ENCODE results near the gene HLCS. TPM values are rescaled to one million over a fixed set of nuclear protein-coding genes. Genes with fewer than 3 reads are reported as not detected.

The HLCS gene
- total RNA-seq, 2 donors from 2014 or later, result 17.5 to 29.3 TPM

GRCh38 chr21:36728371-36729111 lies 237.9 kb downstream of the HLCS start:
- no peak for DNase-seq (ENCODE audit: low spot score)
- no peaks in the 10 kb centered on the region for H3K27me3 ChIP-seq (replicated peaks; ENCODE audit: insufficient read depth)

GRCh38 chr21:36727866-36728265 lies 238.6 kb downstream of the HLCS start:
- Histone ChIP-seq H3K9me3 (no peaks in the 10 kb centered on the region), H3K4me3 (no peak overlapping the region), H3K27me3 (replicated peaks; ENCODE audit: insufficient read depth) (no peaks in the 10 kb centered on the region), H3K27ac (no peak overlapping the region), H3K36me3 (no peaks in the 10 kb centered on the region), H3K4me1 (ENCODE audit: control insufficient read depth in 1 of 2, low read depth in 2 of 2) (no peaks in the 10 kb centered on the region)
- ATAC-seq (ENCODE audit: insufficient number of reproducible peaks, low FRiP score, low read depth), result no peak
- no peak for DNase-seq (ENCODE audit: low spot score)
- TF ChIP-seq CTCF (IDR thresholded peaks at IDR 0.05), result no peak

More at GRCh38 chr21:36728371-36729111, 237.9 kb downstream of the HLCS start:
- no peak overlapping the region for H3K27ac ChIP-seq
- no peaks in the 10 kb centered on the region for H3K4me1 ChIP-seq (ENCODE audit: control insufficient read depth in 1 of 2, low read depth in 2 of 2)
- H3K36me3 ChIP-seq, result no peaks in the 10 kb centered on the region
- H3K9me3 ChIP-seq, result no peaks in the 10 kb centered on the region
- H3K4me3 ChIP-seq, result no peak overlapping the region
- ATAC-seq (ENCODE audit: insufficient number of reproducible peaks, low FRiP score, low read depth), result no peak
- TF ChIP-seq CTCF (IDR thresholded peaks at IDR 0.05), result no peak

GRCh38 chr21:36725793-36726386 lies 240.6 kb downstream of the HLCS start:
- DNase-seq (ENCODE audit: low spot score), result no peak
- Histone ChIP-seq H3K27ac (no peak overlapping the region), H3K27me3 (replicated peaks; ENCODE audit: insufficient read depth) (no peaks in the 10 kb centered on the region), H3K36me3 (no peaks in the 10 kb centered on the region), H3K4me3 (no peak overlapping the region), H3K4me1 (ENCODE audit: control insufficient read depth in 1 of 2, low read depth in 2 of 2) (no peaks in the 10 kb centered on the region), H3K9me3 (no peaks in the 10 kb centered on the region)
- no peak for TF ChIP-seq CTCF (IDR thresholded peaks at IDR 0.05)
- ATAC-seq (ENCODE audit: insufficient number of reproducible peaks, low FRiP score, low read depth), result no peak

- Histone ChIP-seq H3K27ac (no peak overlapping the region), H3K36me3 (no peaks in the 10 kb centered on the region), H3K27me3 (replicated peaks; ENCODE audit: insufficient read depth) (no peaks in the 10 kb centered on the region), H3K9me3 (no peaks in the 10 kb centered on the region), H3K4me1 (ENCODE audit: control insufficient read depth in 1 of 2, low read depth in 2 of 2) (no peaks in the 10 kb centered on the region), H3K4me3 (no peak overlapping the region)
- no peak for DNase-seq (ENCODE audit: low spot score)
- no peak for TF ChIP-seq CTCF (IDR thresholded peaks at IDR 0.05)
- no peak for ATAC-seq (ENCODE audit: insufficient number of reproducible peaks, low FRiP score, low read depth)
Measured at GRCh38 chr21:36724660-36725059, 241.8 kb downstream of the HLCS start.

GRCh38 chr21:36723371-36723881 lies 243.0 kb downstream of the HLCS start:
- no peak for TF ChIP-seq CTCF (IDR thresholded peaks at IDR 0.05)
- H3K27me3 ChIP-seq (replicated peaks; ENCODE audit: insufficient read depth), result no peaks in the 10 kb centered on the region
- no peak overlapping the region for H3K4me3 ChIP-seq
- no peak overlapping the region for H3K27ac ChIP-seq
- ATAC-seq (ENCODE audit: insufficient number of reproducible peaks, low FRiP score, low read depth) (no peak), DNase-seq (ENCODE audit: low spot score) (no peak)
- no peaks in the 10 kb centered on the region for H3K9me3 ChIP-seq
- H3K4me1 ChIP-seq (ENCODE audit: control insufficient read depth in 1 of 2, low read depth in 2 of 2), result no peaks in the 10 kb centered on the region
- H3K36me3 ChIP-seq, result no peaks in the 10 kb centered on the region

Measured in thoracic aorta (tissue), 2 donors.